GM12865 (cell line): ENCODE measurements around the gene ARRB1.

Source experiments
- DNase-seq: peaks from one replicate; pipeline ENCODE4 v3.0.0; 2010; ENCODE audit warnings: low read depth
- H3K4me3 ChIP-seq: 2 replicates; pipeline ENCODE4 v1.5.1; 2011; ENCODE audit warnings: mild to moderate bottlenecking, low read depth, low read length, control low read depth
- CTCF ChIP-seq: IDR thresholded peaks from 2 replicates; pipeline ENCODE4 v1.5.1; 2011; ENCODE audit warnings: low read length, control low read depth, low read depth, inconsistent platforms; ENCODE audit not compliant: insufficient read depth; ENCODE audit errors: missing control alignments

Gene ARRB1

GRCh38 chr11:75298191-75298975 lies 53.1 kb downstream of the ARRB1 start:
- no peak overlapping the region for H3K4me3 ChIP-seq
- TF ChIP-seq CTCF, result no peak
- DNase-seq, result no peak

- H3K4me3 ChIP-seq, result no peak overlapping the region
- TF ChIP-seq CTCF, result no peak
- no peak for DNase-seq
These were observed 57.6 kb downstream of the ARRB1 start for GRCh38 chr11:75293903-75294302.

GRCh38 chr11:75292943-75293342 lies 58.5 kb downstream of the ARRB1 start:
- no peak for DNase-seq
- TF ChIP-seq CTCF, result no peak
- no peak overlapping the region for H3K4me3 ChIP-seq

- DNase-seq, result no peak
- no peak overlapping the region for H3K4me3 ChIP-seq
- TF ChIP-seq CTCF, result no peak
These were observed 59.7 kb downstream of the ARRB1 start for GRCh38 chr11:75291741-75292140.

- no peak for TF ChIP-seq CTCF
- DNase-seq, result no peak
- H3K4me3 ChIP-seq, result no peak overlapping the region
These were observed 61.5 kb downstream of the ARRB1 start for GRCh38 chr11:75289919-75290318.

- no peak overlapping the region for H3K4me3 ChIP-seq
- TF ChIP-seq CTCF, result no peak
- DNase-seq, result no peak
These were observed 62.0 kb downstream of the ARRB1 start for GRCh38 chr11:75289511-75289760.

GRCh38 chr11:75287579-75287978 lies 63.9 kb downstream of the ARRB1 start:
- TF ChIP-seq CTCF, result no peak
- no peak overlapping the region for H3K4me3 ChIP-seq
- no peak for DNase-seq
